Measurements from ENCODE around the gene SMIM28.

SMIM28 gene

DNA sequence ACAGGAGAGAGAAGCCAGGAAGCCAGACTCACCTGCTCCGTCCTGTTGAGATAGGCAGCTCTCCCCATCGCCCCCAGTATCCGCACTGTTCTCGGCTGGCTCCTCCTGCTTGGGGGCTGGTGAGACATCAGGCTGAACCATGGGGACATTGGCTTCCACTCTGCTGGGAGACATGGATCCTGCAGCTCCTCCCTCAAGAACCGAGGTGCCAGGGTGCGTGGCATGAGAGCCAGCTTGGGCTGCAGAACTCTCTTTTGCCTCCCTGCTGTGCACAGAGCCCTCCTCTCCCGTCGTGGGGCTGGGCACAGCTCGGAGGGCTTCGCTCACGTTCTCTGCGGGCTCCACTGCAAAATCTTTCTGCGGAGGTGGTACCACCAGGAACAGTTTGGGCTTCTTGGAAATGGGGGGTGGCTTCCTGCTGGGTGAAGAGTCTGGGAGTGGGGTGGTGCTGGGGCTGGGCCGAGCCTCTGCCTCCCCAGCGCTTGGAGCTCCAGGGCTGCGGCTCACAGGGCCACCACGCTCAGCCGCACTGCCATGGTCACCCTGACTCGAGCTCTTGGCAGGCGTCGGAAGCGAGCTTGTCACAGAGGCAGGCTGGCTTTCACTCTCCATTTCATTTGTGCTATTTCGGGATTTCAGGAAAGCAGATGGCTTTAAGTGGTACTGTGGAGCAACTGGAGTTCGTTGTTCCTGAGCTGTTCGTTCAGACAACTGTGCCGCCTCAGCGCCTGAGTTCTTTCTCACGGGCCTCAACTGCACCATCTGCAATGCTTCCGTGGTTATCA lies 52.8 kb downstream of the SMIM28 start:
- DNase-seq (ENCODE audit: low spot score) = no peak

GRCh38 chr6:138431256-138432062 lies 53.8 kb downstream of the SMIM28 start:
- no peak for DNase-seq (ENCODE audit: low spot score)

GRCh38 chr6:138432063-138432356 lies 54.3 kb downstream of the SMIM28 start:
- no peak for DNase-seq (ENCODE audit: low spot score)
